IMR-90 (cell line): Measurements from ENCODE around the gene CRYZL1. TPM values are rescaled to one million over a fixed set of nuclear protein-coding genes. Genes with fewer than 3 reads are reported as not detected.
A peak's percentile ranks its signal among the peaks of the same experiment; 100 is the strongest.

ENCODE experiments used
- ATAC-seq: fragments of 200-7000 bp; cut with Tn5 transposase; 2 replicates; pipeline ENCODE4 v1.9.1; 2020; ENCODE audit warnings: low read depth, mild to moderate bottlenecking, moderate library complexity
- BruUV-seq: library from RNA; stranded (reverse); fragments of 400-500 nt; replicated peaks from 2 replicates; lab custom pipeline; 2021; lab: Mats Ljungman, UMichigan
- CTCF ChIA-PET: fragments of 300-600 bp; formaldehyde crosslinking; extraction: SDS; loops from one replicate; lab custom pipeline; 2021; ENCODE audit warnings: antibody characterized with exemption; lab: Yijun Ruan, JAX
- POLR2A ChIA-PET: fragments of 300-600 bp; sonication (Branson Sonifier 250); formaldehyde crosslinking; loops from one replicate; lab custom pipeline; 2022; ENCODE audit warnings: antibody characterized with exemption; ENCODE audit not compliant: unreplicated experiment; lab: Charles Lee
- DNase-seq: peaks from one replicate; pipeline ENCODE4 v3.0.0; 2013
- H2AFZ ChIP-seq: replicated peaks from 2 replicates; pipeline ENCODE3; 2013; ENCODE audit warnings: low read length, mild to moderate bottlenecking; ENCODE audit not compliant: poor library complexity
- H2AK5ac ChIP-seq: 2 replicates; pipeline ENCODE4 v1.6.1; 2013; ENCODE audit warnings: low read depth, low read length, inconsistent platforms
- H2AK9ac ChIP-seq: replicated peaks from 2 replicates; pipeline ENCODE3; 2013; ENCODE audit warnings: mild to moderate bottlenecking, low read depth, low read length, moderate library complexity; ENCODE audit not compliant: poor library complexity
- H2BK120ac ChIP-seq: 2 replicates; pipeline ENCODE4 v1.6.1; 2013; ENCODE audit warnings: low read depth, low read length, inconsistent platforms
- H2BK15ac ChIP-seq: 3 replicates; pipeline ENCODE4 v1.6.1; 2013; ENCODE audit warnings: low read depth, low read length, inconsistent platforms
- H2BK20ac ChIP-seq: 2 replicates; pipeline ENCODE4 v1.6.1; 2013; ENCODE audit warnings: low read depth, mild to moderate bottlenecking, inconsistent platforms, low read length, moderate library complexity
- H2BK5ac ChIP-seq: 2 replicates; pipeline ENCODE4 v1.6.1; 2013; ENCODE audit warnings: mild to moderate bottlenecking, low read depth, low read length, inconsistent platforms; ENCODE audit not compliant: poor library complexity, severe bottlenecking
- H3K14ac ChIP-seq: replicated peaks from 2 replicates; pipeline ENCODE4 v1.6.1; 2013; ENCODE audit warnings: low read depth, low read length, inconsistent platforms
- H3K18ac ChIP-seq: 2 replicates; pipeline ENCODE4 v1.6.1; 2013; ENCODE audit warnings: low read depth, low read length, control low read depth
- H3K23ac ChIP-seq: 2 replicates; pipeline ENCODE4 v1.6.1; 2013; ENCODE audit warnings: low read depth, low read length, inconsistent platforms
- H3K27ac ChIP-seq: 2 replicates; pipeline ENCODE4 v1.5.1; 2013; ENCODE audit warnings: mild to moderate bottlenecking, control low read depth, low read length; ENCODE audit not compliant: insufficient read depth
- H3K27me3 ChIP-seq: 2 replicates; pipeline ENCODE4 v1.6.1; 2013; ENCODE audit warnings: low read length; ENCODE audit not compliant: control insufficient read depth, insufficient read depth
- H3K36me3 ChIP-seq: 2 replicates; pipeline ENCODE4 v1.6.1; 2013; ENCODE audit warnings: low read length, mixed read lengths; ENCODE audit not compliant: control insufficient read depth, insufficient read depth
- H3K4ac ChIP-seq: 2 replicates; pipeline ENCODE4 v1.6.1; 2013; ENCODE audit warnings: low read depth, low read length, inconsistent platforms
- H3K4me1 ChIP-seq: 2 replicates; pipeline ENCODE4 v1.6.1; 2013; ENCODE audit warnings: low read length, mixed read lengths; ENCODE audit not compliant: control insufficient read depth, insufficient read depth
- H3K4me2 ChIP-seq: 2 replicates; pipeline ENCODE4 v1.6.1; 2013; ENCODE audit warnings: low read depth, mild to moderate bottlenecking, control low read depth, low read length, moderate library complexity
- H3K4me3 ChIP-seq: 2 replicates; pipeline ENCODE4 v1.5.1; 2013; ENCODE audit warnings: low read depth, mild to moderate bottlenecking, control low read depth, low read length, moderate library complexity; ENCODE audit not compliant: insufficient read depth
- H3K56ac ChIP-seq: 2 replicates; pipeline ENCODE4 v1.6.1; 2013; ENCODE audit warnings: low read length, inconsistent platforms; ENCODE audit not compliant: insufficient read depth; ENCODE audit errors: extremely low read depth
- H3K79me1 ChIP-seq, 2 experiments: 2 replicates each; pipeline ENCODE4 v1.6.1; 2013; ENCODE audit warnings: low read length in 2 of 2, inconsistent platforms in 1 of 2, low read depth in 1 of 2
- H3K9ac ChIP-seq: 2 replicates; pipeline ENCODE4 v1.6.1; 2013; ENCODE audit warnings: low read depth, low read length, control low read depth
- H3K9me1 ChIP-seq: 2 replicates; pipeline ENCODE4 v1.6.1; 2013; ENCODE audit warnings: low read length, inconsistent platforms; ENCODE audit not compliant: insufficient read depth
- H3K9me3 ChIP-seq: 2 replicates; pipeline ENCODE4 v1.6.1; 2013; ENCODE audit warnings: low read length; ENCODE audit not compliant: control insufficient read depth, insufficient read depth
- H4K20me1 ChIP-seq: 2 replicates; pipeline ENCODE4 v1.6.1; 2013; ENCODE audit warnings: low read length, inconsistent platforms; ENCODE audit not compliant: insufficient read depth
- H4K5ac ChIP-seq: 2 replicates; pipeline ENCODE4 v1.6.1; 2013; ENCODE audit warnings: mild to moderate bottlenecking, low read depth, low read length, control low read depth
- H4K8ac ChIP-seq, 2 experiments: 2 replicates each; pipeline ENCODE4 v1.6.1; 2013; ENCODE audit warnings: low read depth in 2 of 2, low read length in 2 of 2, control low read depth in 1 of 2, inconsistent platforms in 1 of 2
- H4K91ac ChIP-seq: 2 replicates; pipeline ENCODE4 v1.6.1; 2013; ENCODE audit warnings: low read depth, low read length, inconsistent platforms; ENCODE audit not compliant: insufficient read depth
- BHLHE40 ChIP-seq: fragments of 150-350 bp; IDR thresholded peaks from 2 replicates; pipeline ENCODE4 v1.6.1; 2016; ENCODE audit warnings: mild to moderate bottlenecking, low read depth, low read length
- CHD1 ChIP-seq: IDR thresholded peaks from 2 replicates; pipeline ENCODE4 v1.6.1; 2012; ENCODE audit warnings: low read depth, low read length, improper control_type of control experiment
- FOS ChIP-seq: fragments of 150-350 bp; IDR thresholded peaks from 2 replicates; pipeline ENCODE4 v1.6.1; 2016; ENCODE audit warnings: low read depth, low read length
- MAZ ChIP-seq: IDR thresholded peaks from 2 replicates; pipeline ENCODE4 v1.6.1; 2012; ENCODE audit warnings: low read depth, mild to moderate bottlenecking, low read length, improper control_type of control experiment, moderate library complexity, borderline replicate concordance
- MXI1 ChIP-seq: IDR thresholded peaks from 2 replicates; pipeline ENCODE4 v1.6.1; 2012; ENCODE audit warnings: low read depth, mild to moderate bottlenecking, low read length, moderate library complexity, borderline replicate concordance
- NFE2L2 ChIP-seq: fragments of 150-350 bp; IDR thresholded peaks from 2 replicates; pipeline ENCODE4 v1.6.1; 2016; ENCODE audit warnings: low read depth, mild to moderate bottlenecking, low read length
- POLR2A ChIP-seq: IDR thresholded peaks from 2 replicates; pipeline ENCODE4 v1.6.1; 2012; ENCODE audit warnings: mild to moderate bottlenecking, low read depth, low read length
- RAD21 ChIP-seq: IDR thresholded peaks from 2 replicates; pipeline ENCODE4 v1.6.1; 2012; ENCODE audit warnings: low read length, improper control_type of control experiment
- RFX5 ChIP-seq: IDR thresholded peaks from 2 replicates; pipeline ENCODE4 v1.8.0; 2012; ENCODE audit warnings: low read depth, mild to moderate bottlenecking, low read length, moderate library complexity
- SMC3 ChIP-seq: fragments of 150-350 bp; IDR thresholded peaks from 2 replicates; pipeline ENCODE4 v1.6.1; 2016; ENCODE audit warnings: low read depth, mild to moderate bottlenecking, antibody characterized with exemption, low read length, moderate library complexity
- WGBS, 2 experiments: methylation state at CpG; one replicate each; pipeline versions ENCODE4 v1.1.5 to v1.1.7; 2013; ENCODE audit warnings: missing lambda C conversion rate in 2 of 2; ENCODE audit not compliant: insufficient read length in 1 of 2; ENCODE audit errors: extremely low coverage in 2 of 2; 5-methylcytosine and 5-hydroxymethylcytosine counted together
- dilution Hi-C: fragments of 300-500 bp; cut with HindIII; formaldehyde crosslinking; loops from one replicate; pipeline ENCODE4 v1.14.3; 2018; ENCODE audit warnings: low sequenced_read_pairs; ENCODE audit not compliant: unreplicated experiment
- in situ Hi-C: fragments of 300-500 bp; cut with MboI; formaldehyde crosslinking; loops from 3 replicates; pipeline ENCODE4 v1.14.3; 2019; ENCODE audit warnings: low sequenced_read_pairs, inconsistent platforms, mixed read lengths
- intact Hi-C: fragments of 100-400 bp; cut with micrococcal nuclease; formaldehyde crosslinking; loops from 2 replicates; pipeline ENCODE4 v1.10.0; 2022
- polyA plus RNA-seq, 3 experiments: library from polyadenylated mRNA; depleted of rRNA; stranded (reverse); fragments of >200 nt; gene quantifications; 2 replicates each; pipeline ENCODE4 v1.2.3, GENCODE V29; 2012; ENCODE audit warnings: low replicate concordance in 1 of 3
- total RNA-seq: library from RNA; depleted of rRNA; stranded (reverse); fragments of >200 nt; gene quantifications from 2 replicates; pipeline ENCODE4 v1.2.3, GENCODE V29; 2012
- TF ChIP-seq, protein P1 (sequence below): fragments of 150-350 bp; IDR thresholded peaks from 2 replicates; pipeline ENCODE4 v1.6.1; 2017; ENCODE audit warnings: mild to moderate bottlenecking, antibody characterized with exemption, low read length, low read depth

The CRYZL1 gene
- total and polyA plus RNA-seq, 2 of the 4 experiments (the other 2 are of a cell fraction), result 19.9 to 28.5 TPM

- Histone ChIP-seq H2BK120ac (peak within 1 kb of the TSS; percentile 49), H3K56ac (peak within 1 kb of the TSS; percentile 90), H2AK9ac (peak within 1 kb of the TSS; percentile 96), H3K79me1 (peaks cover 21 to 28% of the 10 kb centered on the region in 2 experiments), H3K4me3 (peak within 1 kb of the TSS; percentile 85), H3K4me1 (peaks cover 2% of the 10 kb centered on the region; the same call in 1 of the 2 replicates), H3K9ac (peak within 1 kb of the TSS; percentile 94), H3K4me2 (peak within 1 kb of the TSS; percentile 92), H3K9me1 (peaks cover 4% of the 10 kb centered on the region), H2AK5ac (peak within 1 kb of the TSS; percentile 70), H2AFZ (peak within 1 kb of the TSS; percentile 99), H2BK5ac (peak within 1 kb of the TSS; percentile 88), H4K5ac (peak within 1 kb of the TSS; percentile 38), H2BK20ac (no peak within 1 kb of the TSS), H3K4ac (peak within 1 kb of the TSS; percentile 75), H2BK15ac (no peak within 1 kb of the TSS; the same call in 2 of the 3 replicates), H4K20me1 (no peaks in the 10 kb centered on the region; the same call in 1 of the 2 replicates), H3K18ac (peak within 1 kb of the TSS; percentile 16), H3K14ac (peak within 1 kb of the TSS; percentile 74), H3K23ac (peak within 1 kb of the TSS; percentile 81), H3K9me3 (no peaks in the 10 kb centered on the region), H4K91ac (peak within 1 kb of the TSS; percentile 70), H3K27me3 (no peaks in the 10 kb centered on the region), H3K27ac (peak within 1 kb of the TSS; percentile 84), H4K8ac (peak within 1 kb of the TSS; percentile 41 to 82), H3K36me3 (peaks cover 2% of the 10 kb centered on the region; the same call in 1 of the 2 replicates)
- ChIA-PET CTCF (no interaction called here), POLR2A (interaction anchor here (1.8 kb wide), 1 partner anchor 11 kb away, joined by 4 read pairs; no protein-coding TSS in a partner anchor)
- BruUV-seq, result no TSS peak
- intact Hi-C loops (no loop called here), in situ Hi-C loops (no loop called here), dilution Hi-C loops (no loop called here)
- peak; percentile 87 for TF ChIP-seq POLR2A
- TF ChIP-seq CHD1, result no peak
- TF ChIP-seq RAD21, result no peak
- TF ChIP-seq, protein P1, sequence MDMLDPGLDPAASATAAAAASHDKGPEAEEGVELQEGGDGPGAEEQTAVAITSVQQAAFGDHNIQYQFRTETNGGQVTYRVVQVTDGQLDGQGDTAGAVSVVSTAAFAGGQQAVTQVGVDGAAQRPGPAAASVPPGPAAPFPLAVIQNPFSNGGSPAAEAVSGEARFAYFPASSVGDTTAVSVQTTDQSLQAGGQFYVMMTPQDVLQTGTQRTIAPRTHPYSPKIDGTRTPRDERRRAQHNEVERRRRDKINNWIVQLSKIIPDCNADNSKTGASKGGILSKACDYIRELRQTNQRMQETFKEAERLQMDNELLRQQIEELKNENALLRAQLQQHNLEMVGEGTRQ, result no peak
- no peak for TF ChIP-seq RFX5
- no peak for TF ChIP-seq FOS
- TF ChIP-seq MXI1, result peak; percentile 17; the same call in 1 of the 2 replicates
- TF ChIP-seq BHLHE40, result no peak
- peak; percentile 60; the same call in 1 of the 2 replicates for TF ChIP-seq MAZ
- no peak for TF ChIP-seq SMC3
- TF ChIP-seq NFE2L2, result no peak
- ATAC-seq, result peak; percentile 93
- peak; percentile 73 for DNase-seq
- WGBS, 2 experiments, result 0% methylated on average over 41 of the region's 78 CpGs; no CpG with 5 or more reads in 1 of the 2 experiments
Observed at GRCh38 chr21:33588485-33589335, 52.8 kb downstream of the CRYZL1 start, which contains the start of gene DONSON. DONSON (minus strand) TSS chr21:33588684; CDS start chr21:33588641, 43 bp downstream.
